ENCODE results near the gene SRRT.
"Not testable (repeated sequence)": the region's sequence is repeated elsewhere in the genome, so short reads cannot be mapped to it uniquely, and the experiment has no call there.

Gene SRRT

DNA sequence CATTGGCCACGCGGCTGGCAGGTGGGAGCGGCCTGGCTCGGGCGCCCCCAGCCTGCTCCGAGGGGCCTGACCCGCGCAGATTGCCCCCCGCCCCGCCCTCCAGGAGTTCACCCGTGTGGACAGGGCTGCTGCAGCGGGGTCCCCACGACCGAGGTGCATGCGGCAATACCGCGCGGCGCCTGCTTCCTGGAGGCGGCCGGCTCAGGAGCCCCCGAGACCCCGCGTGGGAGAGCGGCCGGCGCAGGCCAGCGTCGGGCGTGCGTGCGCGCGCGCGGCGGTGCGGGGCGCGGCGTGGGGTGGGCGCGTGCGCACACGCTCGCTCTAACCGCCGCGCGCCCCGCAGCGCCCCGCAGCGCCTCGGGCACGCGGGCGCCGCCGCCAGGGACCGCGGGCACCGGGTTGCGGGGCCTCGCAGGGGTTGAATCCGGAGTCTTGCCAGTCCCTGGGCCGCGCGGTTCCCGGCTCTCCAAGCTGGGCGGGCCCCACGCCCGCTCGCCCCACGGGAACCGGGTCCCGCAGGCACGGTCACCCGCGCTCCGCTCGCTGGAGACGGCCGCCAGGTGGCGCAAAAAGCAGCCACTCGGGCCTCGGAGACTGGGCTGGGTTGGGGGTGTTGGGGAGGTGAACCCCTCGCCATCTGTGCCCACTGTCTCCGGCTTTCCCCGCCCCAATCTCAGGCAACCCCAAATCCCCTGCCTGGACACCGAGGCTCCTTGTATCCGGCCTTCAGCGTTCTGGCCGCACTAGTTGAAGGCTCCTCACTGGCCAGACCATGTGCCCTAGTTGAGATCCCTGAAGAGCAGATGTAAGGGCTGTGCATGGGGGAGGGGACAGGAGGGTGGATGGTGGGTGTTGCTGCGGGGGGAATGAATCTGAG, 22.1 kb downstream of the SRRT start:
- no peak for DNase-seq

GRCh38 chr7:100897772-100898454, 23.0 kb downstream of the SRRT start:
- no peak for DNase-seq

GRCh38 chr7:100899432-100899831, 24.5 kb downstream of the SRRT start:
- DNase-seq, result no peak

- no peak for DNase-seq
Observed at GRCh38 chr7:100900978-100901377, 26.1 kb downstream of the SRRT start.

DNA sequence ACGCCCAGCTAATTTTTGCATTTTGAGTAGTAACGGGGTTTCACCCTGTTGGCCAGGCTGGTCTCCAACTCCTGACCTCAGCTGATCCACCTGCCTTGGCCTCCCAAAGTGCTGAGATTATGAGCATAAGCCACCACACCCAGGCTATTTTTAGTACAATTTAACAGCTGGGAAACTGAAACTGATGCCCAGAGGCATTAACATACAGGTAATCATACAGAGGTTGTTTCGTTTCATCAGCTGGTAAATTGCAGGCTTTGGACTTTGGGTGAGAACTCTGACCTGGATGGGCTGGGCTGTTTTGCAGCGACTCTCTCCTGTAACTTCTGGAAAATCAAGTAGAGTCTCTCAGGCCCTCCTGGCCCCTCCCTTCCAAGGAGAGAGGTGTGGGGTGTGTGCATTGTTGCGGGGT, 27.0 kb downstream of the SRRT start:
- DNase-seq, result no peak

- no peak for DNase-seq
Observed at GRCh38 chr7:100902638-100903037, 27.7 kb downstream of the SRRT start.

DNA sequence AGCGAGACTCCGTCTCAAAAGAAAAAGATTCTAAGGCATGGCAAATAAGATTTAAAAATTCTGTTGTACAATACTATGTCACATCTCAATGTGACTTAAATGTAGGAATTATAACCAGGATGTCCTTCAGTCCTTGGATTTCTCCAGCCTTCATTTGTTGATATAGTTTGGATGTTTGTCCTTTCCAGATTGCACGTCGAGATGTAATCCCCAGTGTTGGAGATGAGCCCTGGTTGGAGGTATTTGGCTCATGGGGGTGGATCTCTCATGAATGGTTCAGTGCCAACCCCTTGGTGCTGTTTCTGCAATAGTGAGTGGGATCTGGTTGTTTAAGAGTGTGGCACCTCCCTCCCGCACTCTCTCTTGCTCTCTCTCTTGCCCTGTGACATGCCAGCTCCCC, 33.6 kb downstream of the SRRT start:
- no peak for DNase-seq

- DNase-seq, result not testable (repeated sequence)
Observed at GRCh38 chr7:100910443-100910842, 35.5 kb downstream of the SRRT start.

DNA sequence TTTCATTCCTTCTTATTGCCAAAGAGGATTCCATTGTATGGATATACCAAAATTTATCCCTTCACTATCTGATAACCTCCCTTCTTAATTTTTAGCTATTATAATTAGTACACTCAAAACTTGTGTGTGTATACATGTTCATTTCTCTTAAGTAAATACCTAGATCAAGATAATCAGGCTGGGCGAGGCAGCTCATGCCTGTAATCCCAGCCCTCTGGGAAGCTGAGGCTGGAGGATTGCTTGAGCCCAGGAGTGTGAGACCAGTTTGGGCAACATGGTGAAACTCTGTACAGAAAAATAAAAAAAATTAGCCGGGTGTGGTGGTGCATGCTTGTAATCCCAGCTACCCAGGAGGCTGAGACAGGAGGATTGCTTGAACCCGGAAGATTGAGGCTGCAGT, 36.6 kb downstream of the SRRT start:
- DNase-seq, result no peak

GRCh38 chr7:100914208-100914878, 39.4 kb downstream of the SRRT start:
- DNase-seq, result no peak

DNA sequence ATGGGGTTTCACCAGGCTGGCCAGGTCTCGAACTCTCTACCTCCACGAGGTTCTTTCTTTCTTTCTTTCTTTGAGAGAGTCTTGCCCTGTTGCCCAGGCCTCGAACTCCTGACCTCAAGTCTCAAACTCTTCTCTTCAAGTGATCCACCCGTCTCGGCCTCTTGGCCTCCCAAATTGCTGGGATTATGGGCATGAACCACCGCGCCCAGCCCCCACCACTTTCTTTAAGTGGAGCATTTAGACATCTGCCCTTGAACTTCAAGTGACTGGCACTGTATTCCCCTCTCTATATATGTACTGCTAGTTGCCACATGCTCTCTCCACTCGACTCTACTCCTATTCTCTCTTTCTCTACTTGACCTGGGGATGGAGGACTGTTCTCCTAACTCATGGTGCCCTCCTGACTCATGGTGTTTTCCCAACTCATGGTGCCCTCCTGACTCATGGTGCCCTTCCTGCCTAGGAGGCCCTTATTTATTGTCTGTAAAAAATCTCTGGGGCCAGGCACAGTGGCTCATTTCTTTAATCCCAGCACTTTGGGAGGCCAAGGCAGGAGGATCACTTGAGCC, 40.1 kb downstream of the SRRT start:
- no peak for DNase-seq

- DNase-seq, result not testable (repeated sequence)
Observed at GRCh38 chr7:100919335-100919734, 44.4 kb downstream of the SRRT start.

GRCh38 chr7:100919779-100920437, 45.0 kb downstream of the SRRT start:
- not testable (repeated sequence) for DNase-seq

GRCh38 chr7:100921039-100921438, 46.1 kb downstream of the SRRT start:
- DNase-seq, result no peak

- DNase-seq, result not testable (repeated sequence)
Observed at GRCh38 chr7:100923616-100924015, 48.7 kb downstream of the SRRT start.

- no peak for DNase-seq
Observed at GRCh38 chr7:100929808-100930174, 54.9 kb downstream of the SRRT start.

DNA sequence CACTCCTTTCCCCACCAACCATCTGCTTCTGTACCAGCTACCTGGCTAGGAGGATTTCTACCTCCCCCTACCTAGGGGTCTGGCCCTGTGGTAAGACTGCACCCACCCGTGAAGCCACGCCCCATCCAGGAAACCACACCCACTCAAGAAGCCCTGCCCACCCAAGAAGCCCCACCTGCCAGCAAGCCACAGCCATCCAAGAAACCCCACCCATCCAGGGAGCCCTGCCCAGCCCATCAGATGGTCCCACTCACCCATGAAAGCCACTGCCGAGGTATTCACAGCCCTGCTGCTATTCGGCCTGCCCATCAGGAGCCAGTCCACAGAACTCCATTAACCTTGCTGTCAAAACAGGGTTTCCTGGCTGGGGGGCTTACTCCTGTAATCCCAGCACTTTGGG, 58.8 kb downstream of the SRRT start:
- no peak for DNase-seq

- DNase-seq, result not testable (repeated sequence)
Observed at GRCh38 chr7:100935381-100935780, 60.5 kb downstream of the SRRT start.

GRCh38 chr7:100936167-100936566, 61.3 kb downstream of the SRRT start:
- DNase-seq, result not testable (repeated sequence)

All from NCI-H774 (cell line).